A549 treated with GW870086 at 1 μM for 4 hours (cell line): ENCODE measurements around the gene MFSD2A. TPM values are rescaled to one million over a fixed set of nuclear protein-coding genes. Genes with fewer than 3 reads are reported as not detected.

ENCODE experiments used
- total RNA-seq: library from RNA; stranded (reverse); fragments of 200-300 nt; extraction: Qiagen RNA extraction; gene quantifications from 5 replicates; pipeline ENCODE4 v1.2.3, GENCODE V29; 2022; ENCODE audit warnings: low read depth

MFSD2A gene
- 4.5 to 6.2 TPM (median 5.5 TPM) in 5 replicates for total RNA-seq

DNA sequence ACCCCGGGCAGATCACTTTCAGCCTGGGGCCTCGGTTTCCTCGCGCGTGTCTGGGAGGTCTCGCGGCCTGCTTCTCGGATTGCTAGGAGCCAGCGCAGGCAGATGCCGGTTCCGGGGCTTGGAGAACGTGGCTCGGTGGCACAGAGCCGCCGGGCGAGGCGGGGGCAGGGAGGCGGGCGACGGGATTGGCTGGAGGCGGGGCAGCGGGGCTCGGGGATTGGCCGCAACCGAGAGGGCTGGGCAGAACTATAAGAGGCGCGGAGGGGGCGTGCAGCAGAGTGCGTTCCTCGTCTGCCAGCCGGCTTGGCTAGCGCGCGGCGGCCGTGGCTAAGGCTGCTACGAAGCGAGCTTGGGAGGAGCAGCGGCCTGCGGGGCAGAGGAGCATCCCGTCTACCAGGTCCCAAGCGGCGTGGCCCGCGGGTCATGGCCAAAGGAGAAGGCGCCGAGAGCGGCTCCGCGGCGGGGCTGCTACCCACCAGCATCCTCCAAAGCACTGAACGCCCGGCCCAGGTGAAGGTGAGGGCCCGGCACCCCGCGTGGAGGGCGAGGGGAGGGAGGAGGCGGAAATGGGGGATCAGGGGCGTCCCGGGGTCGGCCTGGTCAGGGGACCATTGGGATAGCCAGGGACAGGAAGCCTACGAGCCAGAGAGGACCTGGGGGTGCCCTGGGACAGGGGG lies at the start of gene MFSD2A:
TSS of gene MFSD2A (plus strand) at position 276 of the 677 bp plus-strand sequence. CDS start at position 424, 148 bp downstream.

Other genes with a start within 250 kb of the MFSD2A start
- 40.7 to 42.9 TPM (median 41.6 TPM) in 5 replicates for gene PPIE, start 216.3 kb upstream of the MFSD2A start, total RNA-seq
- gene OXCT2, start 183.8 kb upstream of the MFSD2A start, total RNA-seq, result 0.49 to 0.97 TPM (median 0.63 TPM) in 5 replicates
- 4.4 to 5.5 TPM (median 5.0 TPM) in 5 replicates for gene BMP8B, start 166.3 kb upstream of the MFSD2A start, total RNA-seq
- 13.7 to 17.7 TPM (median 16.3 TPM) in 5 replicates for gene TRIT1, start 71.6 kb upstream of the MFSD2A start, total RNA-seq
- gene MYCL, start 53.2 kb upstream of the MFSD2A start, total RNA-seq, result 1.3 to 1.7 TPM (median 1.5 TPM) in 5 replicates
- gene CAP1, start 85.6 kb downstream of the MFSD2A start, total RNA-seq, result 211 to 268 TPM (median 244 TPM) in 5 replicates
- gene PPT1, start 142.1 kb downstream of the MFSD2A start, total RNA-seq, result 58.9 to 71.8 TPM (median 63.8 TPM) in 5 replicates
- gene RLF, start 206.2 kb downstream of the MFSD2A start, total RNA-seq, result 4.4 to 5.8 TPM (median 5.8 TPM) in 5 replicates